Heart left ventricle (tissue), 13 donors: ENCODE measurements around the gene ICAM5.

Experiments
- CTCF ChIP-seq, 12 donors: fragments of 200-600 bp; sonication (generic) in 4 of 12; IDR thresholded peaks; one replicate each; pipeline versions ENCODE4 v1.5.0 to v1.8.0; 2018 to 2022; ENCODE audit warnings: antibody characterized with exemption in 12 of 12, mild to moderate bottlenecking in 5 of 12
- POLR2A ChIP-seq, 2 donors: fragments of 450-650 bp; IDR thresholded peaks; one replicate each; pipeline ENCODE4 v1.6.1; 2017; ENCODE audit warnings: antibody characterized with exemption in 2 of 2, mild to moderate bottlenecking in 2 of 2, moderate library complexity in 2 of 2
- donor health status: ischemic (EF 13 %, LVEDD 7.1; RV severe dilation, severe dysfunction).
- donor health status: DM: no; HTN: yes; CAD: no.
- donor health status: DM: no; HTN: no; CAD: no.
- donor health status: ischemic (EF 25% LVEDD 6.9; RV normal size, moderate dysfunction).
- donor health status: ischemic (EF 25% LVEDD 5.7; RV mildly dilated, moderate dysfunction).
- donor health status: ischemic (EF 35%, LVEDD 5.7; RV mildly dilated, moderate dysfunction).
- donor health status: nonischemic (EF 11% LVEDD 7.7; RV severe dilation, severe dysfunction).
- donor health status: DM: yes; HTN: yes; CAD: no.
- donor health status: PGD.
- donor health status: ischemic (EF 29% LVEDD 5.4; RV normal size, mild dysfunction).
- donor health status: nonischemic (EF 23%, LVEDD 6.1; RV moderate dilation, normal function).

DNA sequence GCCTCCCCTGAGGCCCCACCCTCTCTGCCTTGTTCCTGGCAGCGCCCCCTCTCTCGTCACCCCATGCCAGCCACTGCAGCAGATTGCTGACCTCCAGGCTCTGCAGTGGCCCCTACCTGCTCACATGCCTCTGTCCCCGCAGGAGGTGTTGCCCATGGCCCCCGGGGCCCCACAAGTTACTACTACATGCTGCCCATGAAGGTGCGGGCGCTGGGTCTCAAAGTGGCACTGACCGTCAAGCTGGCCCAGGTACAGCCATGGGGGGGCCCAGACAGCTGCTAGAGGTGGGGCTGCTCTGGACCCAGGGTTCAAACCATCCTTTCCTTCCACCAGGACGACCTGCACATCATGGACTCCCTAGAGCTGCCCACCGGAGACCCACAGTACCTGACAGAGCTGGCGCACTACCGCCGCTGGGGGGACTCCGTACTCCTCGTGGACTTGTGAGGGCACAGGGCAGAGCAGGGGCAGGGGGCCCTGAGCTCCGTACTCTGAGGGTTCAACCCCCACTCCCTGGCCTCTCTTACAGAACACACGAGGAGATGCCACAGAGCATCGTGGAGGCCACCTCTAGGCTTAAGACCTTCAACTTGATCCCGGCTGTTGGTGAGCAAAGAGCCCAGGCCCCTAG, 31.6 kb upstream of the ICAM5 start:
- TF ChIP-seq CTCF (IDR thresholded peaks at IDR 0.05), result no peak
- no peak for TF ChIP-seq POLR2A (IDR thresholded peaks at IDR 0.05)
